Stomach (tissue), 4 donors: ENCODE data around the gene ARMC10.
"Not testable (repeated sequence)": the region's sequence is repeated elsewhere in the genome, so short reads cannot be mapped to it uniquely, and the experiment has no call there.

ENCODE experiments used
- POLR2A ChIP-seq, 4 donors: fragments of 450-650 bp; IDR thresholded peaks; one replicate each; pipeline ENCODE4 v1.6.1; 2016; ENCODE audit warnings: antibody characterized with exemption in 4 of 4, control low read depth in 2 of 4, mild to moderate bottlenecking in 1 of 4, moderate library complexity in 1 of 4
- TF ChIP-seq, protein P1 (sequence below), 7 experiments: fragments of 450-650 bp in 4 of 7; fragments of 200-600 bp in 3 of 7; sonication (generic) in 3 of 7; IDR thresholded peaks; one replicate each; pipeline ENCODE4 v1.5.1; 2016 to 2019; ENCODE audit warnings: antibody characterized with exemption in 7 of 7, control low read depth in 2 of 7, mild to moderate bottlenecking in 1 of 7

DNA sequence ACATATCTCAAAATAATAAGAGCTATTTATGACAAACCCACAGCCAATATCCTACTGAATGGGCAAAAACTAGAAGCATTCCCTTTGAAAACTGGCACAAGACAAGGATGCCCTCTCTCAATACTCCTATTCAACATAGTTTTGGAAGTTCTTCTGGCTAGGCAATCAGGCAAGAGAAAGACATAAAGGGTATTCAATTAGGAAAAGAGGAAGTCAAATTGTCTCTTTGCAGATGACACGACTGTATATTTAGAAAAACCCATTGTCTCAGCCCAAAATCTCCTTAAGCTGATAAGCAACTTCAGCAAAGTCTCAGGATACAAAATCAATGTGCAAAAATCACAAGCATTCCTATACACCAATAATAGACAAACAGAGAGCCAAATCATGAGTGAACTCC lies 33.1 kb upstream of the ARMC10 start:
- TF ChIP-seq POLR2A (IDR thresholded peaks at IDR 0.05) = not testable (repeated sequence)
- TF ChIP-seq, protein P1, sequence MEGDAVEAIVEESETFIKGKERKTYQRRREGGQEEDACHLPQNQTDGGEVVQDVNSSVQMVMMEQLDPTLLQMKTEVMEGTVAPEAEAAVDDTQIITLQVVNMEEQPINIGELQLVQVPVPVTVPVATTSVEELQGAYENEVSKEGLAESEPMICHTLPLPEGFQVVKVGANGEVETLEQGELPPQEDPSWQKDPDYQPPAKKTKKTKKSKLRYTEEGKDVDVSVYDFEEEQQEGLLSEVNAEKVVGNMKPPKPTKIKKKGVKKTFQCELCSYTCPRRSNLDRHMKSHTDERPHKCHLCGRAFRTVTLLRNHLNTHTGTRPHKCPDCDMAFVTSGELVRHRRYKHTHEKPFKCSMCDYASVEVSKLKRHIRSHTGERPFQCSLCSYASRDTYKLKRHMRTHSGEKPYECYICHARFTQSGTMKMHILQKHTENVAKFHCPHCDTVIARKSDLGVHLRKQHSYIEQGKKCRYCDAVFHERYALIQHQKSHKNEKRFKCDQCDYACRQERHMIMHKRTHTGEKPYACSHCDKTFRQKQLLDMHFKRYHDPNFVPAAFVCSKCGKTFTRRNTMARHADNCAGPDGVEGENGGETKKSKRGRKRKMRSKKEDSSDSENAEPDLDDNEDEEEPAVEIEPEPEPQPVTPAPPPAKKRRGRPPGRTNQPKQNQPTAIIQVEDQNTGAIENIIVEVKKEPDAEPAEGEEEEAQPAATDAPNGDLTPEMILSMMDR (IDR thresholded peaks at IDR 0.05) = not testable (repeated sequence)
